GM21786 (cell line): Measurements from ENCODE around the gene AOC2.
"Not testable (repeated sequence)": the region's sequence is repeated elsewhere in the genome, so short reads cannot be mapped to it uniquely, and the experiment has no call there.

Experiments
- ATAC-seq: cut with Tn5 transposase; IDR thresholded peaks from one replicate; pipeline ENCODE4 v1.9.1; 2021; ENCODE audit not compliant: unreplicated experiment

The AOC2 gene

GRCh38 chr17:42879596-42879985 is 35.2 kb downstream of the AOC2 start:
- ATAC-seq, result no peak

- no peak for ATAC-seq
Measured at GRCh38 chr17:42880776-42881310, 36.5 kb downstream of the AOC2 start.

GRCh38 chr17:42881706-42882105 is 37.3 kb downstream of the AOC2 start:
- ATAC-seq, result not testable (repeated sequence)

- ATAC-seq, result no peak
Measured at GRCh38 chr17:42882166-42882565, 37.8 kb downstream of the AOC2 start.

- ATAC-seq, result no peak
Measured at GRCh38 chr17:42883802-42884558, 39.6 kb downstream of the AOC2 start.

GRCh38 chr17:42885806-42886205 is 41.4 kb downstream of the AOC2 start:
- not testable (repeated sequence) for ATAC-seq

- no peak for ATAC-seq
Measured at GRCh38 chr17:42886283-42887176, 42.1 kb downstream of the AOC2 start.

- ATAC-seq, result no peak
Measured at GRCh38 chr17:42889809-42890208, 45.4 kb downstream of the AOC2 start.

- ATAC-seq, result no peak
Measured at GRCh38 chr17:42891539-42892152, 47.3 kb downstream of the AOC2 start.

GRCh38 chr17:42893359-42893758 is 49.0 kb downstream of the AOC2 start:
- ATAC-seq, result no peak

- ATAC-seq, result no peak
Measured at GRCh38 chr17:42894283-42895184, 50.2 kb downstream of the AOC2 start.

GRCh38 chr17:42895185-42895555 is 50.8 kb downstream of the AOC2 start:
- no peak for ATAC-seq

- ATAC-seq, result no peak
Measured at GRCh38 chr17:42898147-42898811, 53.9 kb downstream of the AOC2 start.

- ATAC-seq, result not testable (repeated sequence)
Measured at GRCh38 chr17:42899981-42900380, 55.6 kb downstream of the AOC2 start.
